ENCODE data around the gene ITGB4. TPM values are rescaled to one million over a fixed set of nuclear protein-coding genes. Genes with fewer than 3 reads are reported as not detected.
A peak's percentile ranks its signal among the peaks of the same experiment; 100 is the strongest.
"Not testable (repeated sequence)": the region's sequence is repeated elsewhere in the genome, so short reads cannot be mapped to it uniquely, and the experiment has no call there.

ITGB4 gene
- total and polyA plus RNA-seq, 5 donors, result 12.7 to 29.7 (median 20.3) TPM

- Histone ChIP-seq H3K27me3 (ENCODE audit: control insufficient read depth, insufficient read depth) (no peaks in the 10 kb centered on the region), H3K4me3 (ENCODE audit: low read length) (no peak overlapping the region), H3K4me1 (ENCODE audit: control insufficient read depth, insufficient read depth, low read length) (peaks cover 3% of the 10 kb centered on the region), H3K9me3 (ENCODE audit: control insufficient read depth, low read length) (no peaks in the 10 kb centered on the region), H3K27ac (ENCODE audit: low read length) (no peak overlapping the region)
- WGBS, result 77% methylated on average over 15 of the region's 15 CpGs
- intact Hi-C loops (cut with DNase I), result no loop called here
- ATAC-seq (peak in 1 of 2 donors; percentile 0), DNase-seq (no peak)
These were observed 52.7 kb downstream of the ITGB4 start for GRCh38 chr17:75773808-75774470.

GRCh38 chr17:75774471-75774990, 53.3 kb downstream of the ITGB4 start:
- intact Hi-C loops (cut with DNase I), result no loop called here
- Histone ChIP-seq H3K9me3 (ENCODE audit: control insufficient read depth, low read length) (no peaks in the 10 kb centered on the region), H3K4me1 (ENCODE audit: control insufficient read depth, insufficient read depth, low read length) (peaks cover 3% of the 10 kb centered on the region), H3K27me3 (ENCODE audit: control insufficient read depth, insufficient read depth) (no peaks in the 10 kb centered on the region), H3K4me3 (ENCODE audit: low read length) (no peak overlapping the region), H3K27ac (ENCODE audit: low read length) (no peak overlapping the region)
- DNase-seq (no peak), ATAC-seq (no peak)
- 83% methylated on average over 4 of the region's 4 CpGs for WGBS

GRCh38 chr17:75774991-75775668, 53.9 kb downstream of the ITGB4 start:
- peak overlapping the region; percentile 13 for H3K27ac ChIP-seq (ENCODE audit: low read length)
- ATAC-seq (no peak), DNase-seq (no peak)
- H3K27me3 ChIP-seq (ENCODE audit: control insufficient read depth, insufficient read depth), result no peaks in the 10 kb centered on the region
- no peak overlapping the region for H3K4me3 ChIP-seq (ENCODE audit: low read length)
- 56% methylated on average over 6 of the region's 6 CpGs for WGBS
- no peaks in the 10 kb centered on the region for H3K9me3 ChIP-seq (ENCODE audit: control insufficient read depth, low read length)
- peaks cover 3% of the 10 kb centered on the region for H3K4me1 ChIP-seq (ENCODE audit: control insufficient read depth, insufficient read depth, low read length)
- intact Hi-C loops (cut with DNase I), result no loop called here

- H3K27ac ChIP-seq (ENCODE audit: low read length), result peak overlapping the region; percentile 83
- no peaks in the 10 kb centered on the region for H3K27me3 ChIP-seq (ENCODE audit: control insufficient read depth, insufficient read depth)
- H3K4me3 ChIP-seq (ENCODE audit: low read length), result peak overlapping the region; percentile 87
- no peak for ATAC-seq
- 11% methylated on average over 15 of the region's 15 CpGs for WGBS
- no peaks in the 10 kb centered on the region for H3K9me3 ChIP-seq (ENCODE audit: control insufficient read depth, low read length)
- DNase-seq, result no peak
- intact Hi-C loops (cut with DNase I), result no loop called here
- H3K4me1 ChIP-seq (ENCODE audit: control insufficient read depth, insufficient read depth, low read length), result peaks cover 3% of the 10 kb centered on the region
These were observed 55.4 kb downstream of the ITGB4 start for GRCh38 chr17:75776386-75777295.

- H3K9me3 ChIP-seq (ENCODE audit: control insufficient read depth, low read length), result no peaks in the 10 kb centered on the region
- peak in 1 of 3 donors; percentile 33 for DNase-seq
- intact Hi-C loops (cut with DNase I), result no loop called here
- H3K4me1 ChIP-seq (ENCODE audit: control insufficient read depth, insufficient read depth, low read length), result peaks cover 3% of the 10 kb centered on the region
- H3K27me3 ChIP-seq (ENCODE audit: control insufficient read depth, insufficient read depth), result no peaks in the 10 kb centered on the region
- H3K4me3 ChIP-seq (ENCODE audit: low read length), result peak overlapping the region; percentile 87
- ATAC-seq, result no peak
- WGBS, result under 1% methylated on average over 2 of the region's 2 CpGs
- no peak overlapping the region for H3K27ac ChIP-seq (ENCODE audit: low read length)
These were observed 56.1 kb downstream of the ITGB4 start for GRCh38 chr17:75777296-75777922.

GRCh38 chr17:75778066-75778860, 57.0 kb downstream of the ITGB4 start:
- WGBS, result under 1% methylated on average over 19 of the region's 19 CpGs
- H3K9me3 ChIP-seq (ENCODE audit: control insufficient read depth, low read length); H3K4me1 ChIP-seq (ENCODE audit: control insufficient read depth, insufficient read depth, low read length); intact Hi-C loops (cut with DNase I); ATAC-seq; H3K27me3 ChIP-seq (ENCODE audit: control insufficient read depth, insufficient read depth): not testable (repeated sequence)
- Histone ChIP-seq H3K4me3 (ENCODE audit: low read length) (peak overlapping the region; percentile 87), H3K27ac (ENCODE audit: low read length) (peak overlapping the region; percentile 100)
- DNase-seq, result peak in 1 of 3 donors; percentile 28

GRCh38 chr17:75778861-75779249, 57.6 kb downstream of the ITGB4 start:
- intact Hi-C loops (cut with DNase I), result no loop called here
- WGBS, result under 1% methylated on average over 38 of the region's 38 CpGs
- Histone ChIP-seq H3K4me1 (ENCODE audit: control insufficient read depth, insufficient read depth, low read length) (peaks cover 4% of the 10 kb centered on the region), H3K9me3 (ENCODE audit: control insufficient read depth, low read length) (no peaks in the 10 kb centered on the region), H3K27ac (ENCODE audit: low read length) (peak overlapping the region; percentile 100), H3K27me3 (ENCODE audit: control insufficient read depth, insufficient read depth) (no peaks in the 10 kb centered on the region), H3K4me3 (ENCODE audit: low read length) (peak overlapping the region; percentile 87)
- DNase-seq, result peak in 1 of 3 donors; percentile 66
- ATAC-seq, result peak in 1 of 2 donors; percentile 4

GRCh38 chr17:75779250-75779986, 58.2 kb downstream of the ITGB4 start:
- H3K4me1 ChIP-seq (ENCODE audit: control insufficient read depth, insufficient read depth, low read length), result peaks cover 7% of the 10 kb centered on the region
- peak; percentile 97 to 98 (median 98) for DNase-seq
- intact Hi-C loops (cut with DNase I), result no loop called here
- H3K27me3 ChIP-seq (ENCODE audit: control insufficient read depth, insufficient read depth), result no peaks in the 10 kb centered on the region
- ATAC-seq, result peak; percentile 85 to 88
- WGBS, result under 1% methylated on average over 84 of the region's 84 CpGs
- H3K4me3 ChIP-seq (ENCODE audit: low read length), result peak overlapping the region; percentile 87
- H3K9me3 ChIP-seq (ENCODE audit: control insufficient read depth, low read length), result no peaks in the 10 kb centered on the region
- peak overlapping the region; percentile 100 for H3K27ac ChIP-seq (ENCODE audit: low read length)

GRCh38 chr17:75779987-75780889, 59.0 kb downstream of the ITGB4 start:
- peaks cover 7% of the 10 kb centered on the region for H3K4me1 ChIP-seq (ENCODE audit: control insufficient read depth, insufficient read depth, low read length)
- WGBS, result 22% methylated on average over 5 of the region's 5 CpGs
- no peaks in the 10 kb centered on the region for H3K27me3 ChIP-seq (ENCODE audit: control insufficient read depth, insufficient read depth)
- H3K27ac ChIP-seq (ENCODE audit: low read length), result no peak overlapping the region
- DNase-seq (no peak), ATAC-seq (no peak)
- intact Hi-C loops (cut with DNase I), result loop anchor here in 1 of 4 donors (10.0 kb wide), 1 partner anchor 115 kb away; the partner anchor contains the start of gene TRIM65
- no peak overlapping the region for H3K4me3 ChIP-seq (ENCODE audit: low read length)
- H3K9me3 ChIP-seq (ENCODE audit: control insufficient read depth, low read length), result no peaks in the 10 kb centered on the region
